Measurements from ENCODE around the gene NLRC3. TPM values are rescaled to one million over a fixed set of nuclear protein-coding genes. Genes with fewer than 3 reads are reported as not detected.

Gene NLRC3
- total RNA-seq, 1 experiment from 2014 or later, result 0.15 TPM

GRCh38 chr16:3519581-3519980 is 57.6 kb downstream of the NLRC3 start:
- DNase-seq (ENCODE audit: low read depth, low spot score) (no peak), ATAC-seq (no peak)
- intact Hi-C loops (cut with micrococcal nuclease), result no loop called here
- Histone ChIP-seq H3K79me2 (ENCODE audit: insufficient read depth, low read length) (no peaks in the 10 kb centered on the region), H3K9me3 (ENCODE audit: control insufficient read depth in 1 of 2, insufficient read depth in 1 of 2, low read depth in 1 of 2, low read length in 2 of 2) (no peaks in the 10 kb centered on the region), H3K27ac (ENCODE audit: low read depth, low read length) (no peak overlapping the region), H3K9me2 (ENCODE audit: insufficient read depth) (no peaks in the 10 kb centered on the region), H3K4me3 (replicated peaks in 1 of 2; ENCODE audit: low read depth in 1 of 2, low read length in 2 of 2) (no peak overlapping the region), H3K9ac (ENCODE audit: low read length) (no peak overlapping the region), H3K4me2 (ENCODE audit: low read length) (no peak overlapping the region), H3K27me3 (ENCODE audit: insufficient read depth, low read length) (no peaks in the 10 kb centered on the region), H4K20me1 (ENCODE audit: insufficient read depth) (no peaks in the 10 kb centered on the region), H3K36me3 (ENCODE audit: control insufficient read depth in 1 of 2, insufficient read depth in 2 of 2, low read length in 2 of 2) (peaks cover 18 to 43% of the 10 kb centered on the region in 2 experiments), H3K4me1 (ENCODE audit: control insufficient read depth in 1 of 2, insufficient read depth in 2 of 2, low read length in 2 of 2) (no peaks in the 10 kb centered on the region), H2AFZ (ENCODE audit: low read depth, low read length, poor library complexity, severe bottlenecking) (no peak overlapping the region)
- CTCF ChIA-PET, result no interaction called here
- BruUV-seq (replicated peaks), result no TSS peak
- RAD21 ChIA-PET (ENCODE audit: low non-redundant PET in 1 of 2, low total read pairs in 2 of 2, uncharacterized antibody in 2 of 2, unreplicated experiment in 2 of 2), result no interaction called here
- TF ChIP-seq TCF7L2 (IDR thresholded peaks at IDR 0.05; ENCODE audit: borderline replicate concordance, extremely low read depth, insufficient read depth, insufficient read length), result no peak
- POLR2A ChIA-PET, result no interaction called here

GRCh38 chr16:3518986-3519348 is 58.2 kb downstream of the NLRC3 start:
- BruUV-seq (replicated peaks), result no TSS peak
- no peaks in the 10 kb centered on the region for H3K79me2 ChIP-seq (ENCODE audit: insufficient read depth, low read length)
- H3K9me3 ChIP-seq (ENCODE audit: control insufficient read depth in 1 of 2, insufficient read depth in 1 of 2, low read depth in 1 of 2, low read length in 2 of 2), result no peaks in the 10 kb centered on the region
- intact Hi-C loops (cut with micrococcal nuclease), result no loop called here
- ATAC-seq (no peak), DNase-seq (ENCODE audit: low read depth, low spot score) (no peak)
- POLR2A ChIA-PET, result no interaction called here
- TF ChIP-seq SRF (IDR thresholded peaks at IDR 0.05; ENCODE audit: low read depth), result no peak
- TF ChIP-seq SP1 (IDR thresholded peaks at IDR 0.05; ENCODE audit: low read depth), result no peak
- TF ChIP-seq REST (IDR thresholded peaks at IDR 0.05; ENCODE audit: low read depth), result no peak
- TF ChIP-seq POLR2A (IDR thresholded peaks at IDR 0.05; ENCODE audit: borderline replicate concordance, extremely low read depth, insufficient read depth, insufficient read length), result no peak
- TF ChIP-seq MAX (IDR thresholded peaks at IDR 0.05), result no peak
- no peak for TF ChIP-seq POLR2AphosphoS5 (IDR thresholded peaks at IDR 0.05; ENCODE audit: low read depth, low read length)
- no peak for TF ChIP-seq YY1 (IDR thresholded peaks at IDR 0.05; ENCODE audit: extremely low read depth, insufficient replicate concordance, low read depth, low read length)
- TF ChIP-seq EZH2 (IDR thresholded peaks at IDR 0.05), result no peak
- TF ChIP-seq FOSL1 (IDR thresholded peaks at IDR 0.05; ENCODE audit: low read depth), result no peak
- TF ChIP-seq ATF3 (IDR thresholded peaks at IDR 0.05), result no peak
- no peak for TF ChIP-seq CBX3 (IDR thresholded peaks at IDR 0.05; ENCODE audit: low read depth)
- TF ChIP-seq RAD21 (IDR thresholded peaks at IDR 0.05; ENCODE audit: low read depth), result no peak
- no peaks in the 10 kb centered on the region for H3K4me1 ChIP-seq (ENCODE audit: control insufficient read depth in 1 of 2, insufficient read depth in 2 of 2, low read length in 2 of 2)
- no peak overlapping the region for H3K4me2 ChIP-seq (ENCODE audit: low read length)
- no peaks in the 10 kb centered on the region for H3K9me2 ChIP-seq (ENCODE audit: insufficient read depth)
- H3K9ac ChIP-seq (ENCODE audit: low read length), result no peak overlapping the region
- RAD21 ChIA-PET (ENCODE audit: low non-redundant PET in 1 of 2, low total read pairs in 2 of 2, uncharacterized antibody in 2 of 2, unreplicated experiment in 2 of 2), result no interaction called here
- H3K27ac ChIP-seq (ENCODE audit: low read depth, low read length), result no peak overlapping the region
- CTCF ChIA-PET, result no interaction called here
- no peak overlapping the region for H3K4me3 ChIP-seq (replicated peaks in 1 of 2; ENCODE audit: low read depth in 1 of 2, low read length in 2 of 2)
- peaks cover 21 to 44% of the 10 kb centered on the region in 2 experiments for H3K36me3 ChIP-seq (ENCODE audit: control insufficient read depth in 1 of 2, insufficient read depth in 2 of 2, low read length in 2 of 2)
- no peaks in the 10 kb centered on the region for H4K20me1 ChIP-seq (ENCODE audit: insufficient read depth)
- H2AFZ ChIP-seq (ENCODE audit: low read depth, low read length, poor library complexity, severe bottlenecking), result no peak overlapping the region
- no peaks in the 10 kb centered on the region for H3K27me3 ChIP-seq (ENCODE audit: insufficient read depth, low read length)
